ENCODE results near the gene EPGN.

DNA sequence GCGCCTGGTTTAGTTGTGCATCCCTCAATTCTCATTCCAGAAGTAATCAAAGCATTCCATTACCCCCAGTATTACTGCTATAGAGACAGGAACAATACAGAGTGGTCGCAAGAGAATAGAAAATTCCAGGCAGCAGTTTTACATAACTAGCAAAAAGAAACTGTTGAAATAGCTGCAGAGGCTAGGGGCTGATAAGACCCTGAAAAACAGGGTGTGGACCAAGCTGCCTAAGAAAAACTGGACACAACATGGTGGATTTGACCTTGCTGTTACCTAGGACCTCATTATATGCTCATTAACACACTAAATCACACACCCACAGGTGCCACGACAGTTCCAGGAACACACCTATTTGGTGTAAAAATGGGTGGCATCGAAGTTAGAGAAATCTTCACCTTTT lies 15.4 kb downstream of the EPGN start:
- TF ChIP-seq, protein P1, sequence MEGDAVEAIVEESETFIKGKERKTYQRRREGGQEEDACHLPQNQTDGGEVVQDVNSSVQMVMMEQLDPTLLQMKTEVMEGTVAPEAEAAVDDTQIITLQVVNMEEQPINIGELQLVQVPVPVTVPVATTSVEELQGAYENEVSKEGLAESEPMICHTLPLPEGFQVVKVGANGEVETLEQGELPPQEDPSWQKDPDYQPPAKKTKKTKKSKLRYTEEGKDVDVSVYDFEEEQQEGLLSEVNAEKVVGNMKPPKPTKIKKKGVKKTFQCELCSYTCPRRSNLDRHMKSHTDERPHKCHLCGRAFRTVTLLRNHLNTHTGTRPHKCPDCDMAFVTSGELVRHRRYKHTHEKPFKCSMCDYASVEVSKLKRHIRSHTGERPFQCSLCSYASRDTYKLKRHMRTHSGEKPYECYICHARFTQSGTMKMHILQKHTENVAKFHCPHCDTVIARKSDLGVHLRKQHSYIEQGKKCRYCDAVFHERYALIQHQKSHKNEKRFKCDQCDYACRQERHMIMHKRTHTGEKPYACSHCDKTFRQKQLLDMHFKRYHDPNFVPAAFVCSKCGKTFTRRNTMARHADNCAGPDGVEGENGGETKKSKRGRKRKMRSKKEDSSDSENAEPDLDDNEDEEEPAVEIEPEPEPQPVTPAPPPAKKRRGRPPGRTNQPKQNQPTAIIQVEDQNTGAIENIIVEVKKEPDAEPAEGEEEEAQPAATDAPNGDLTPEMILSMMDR (IDR thresholded peaks at IDR 0.05), result no peak
- no peak for TF ChIP-seq POLR2A (IDR thresholded peaks at IDR 0.05)

Data from lower leg skin (tissue), 3 donors.